Urinary bladder (tissue), 4 donors: ENCODE data around the gene LCN6. TPM values are rescaled to one million over a fixed set of nuclear protein-coding genes. Genes with fewer than 3 reads are reported as not detected.

Experiments
- DNase-seq: peaks from one replicate; pipeline ENCODE4 v3.0.0-alpha.2; 2015; ENCODE audit errors: extremely low spot score
- H3K27ac ChIP-seq: one replicate; pipeline ENCODE4 v1.5.1; 2013; ENCODE audit warnings: low read depth, mild to moderate bottlenecking, moderate library complexity
- H3K36me3 ChIP-seq: one replicate; pipeline ENCODE4 v1.6.1; 2013; ENCODE audit warnings: mild to moderate bottlenecking, moderate library complexity; ENCODE audit not compliant: insufficient read depth
- H3K4me1 ChIP-seq: one replicate; pipeline ENCODE4 v1.6.1; 2013; ENCODE audit warnings: mild to moderate bottlenecking, moderate library complexity; ENCODE audit not compliant: insufficient read depth
- H3K4me3 ChIP-seq: one replicate; pipeline ENCODE4 v1.5.1; 2013; ENCODE audit warnings: low read depth, low read length
- WGBS: extraction: QIAGEN DNeasy Blood & Tissue Kit; methylation state at CpG from one replicate; pipeline ENCODE4 v1.1.7; 2013; 5-methylcytosine and 5-hydroxymethylcytosine counted together
- polyA plus RNA-seq: library from polyadenylated mRNA; stranded (reverse); fragments of 200-250 nt; gene quantifications from one replicate; pipeline ENCODE4 v1.2.3, GENCODE V29; 2013
- total RNA-seq: library from RNA; depleted of rRNA; stranded (reverse); fragments of >200 nt; gene quantifications from one replicate; pipeline ENCODE4 v1.2.3, GENCODE V29; 2014
- donor health status: healthy with polysubstance abuse.
- donor health status: healthy.

LCN6 gene
- total and polyA plus RNA-seq, 2 donors = 26.6 TPM; not detected in 1

GRCh38 chr9:136740069-136740468, 8.3 kb downstream of the LCN6 start:
- no peaks in the 10 kb centered on the region for H3K36me3 ChIP-seq
- WGBS = 84% methylated on average over 11 of the region's 11 CpGs
- no peaks in the 10 kb centered on the region for H3K4me1 ChIP-seq
- DNase-seq = no peak
- no peak overlapping the region for H3K27ac ChIP-seq
- H3K4me3 ChIP-seq = no peak overlapping the region

- Histone ChIP-seq H3K36me3 (no peaks in the 10 kb centered on the region), H3K4me1 (no peaks in the 10 kb centered on the region), H3K27ac (no peak overlapping the region), H3K4me3 (no peak overlapping the region)
- no peak for DNase-seq
- WGBS = 77% methylated on average over 23 of the region's 23 CpGs
These were observed 8.8 kb downstream of the LCN6 start for GRCh38 chr9:136739509-136739908.

- no peak for DNase-seq
- no peaks in the 10 kb centered on the region for H3K36me3 ChIP-seq
- no peaks in the 10 kb centered on the region for H3K4me1 ChIP-seq
- H3K4me3 ChIP-seq = no peak overlapping the region
- H3K27ac ChIP-seq = no peak overlapping the region
- 88% methylated on average over 20 of the region's 20 CpGs for WGBS
These were observed 9.4 kb downstream of the LCN6 start for GRCh38 chr9:136738960-136739359.

GRCh38 chr9:136735812-136736480, 12.4 kb downstream of the LCN6 start:
- Histone ChIP-seq H3K36me3 (no peaks in the 10 kb centered on the region), H3K4me1 (no peaks in the 10 kb centered on the region), H3K27ac (no peak overlapping the region), H3K4me3 (no peak overlapping the region)
- DNase-seq = no peak
- 78% methylated on average over 21 of the region's 21 CpGs for WGBS

- DNase-seq = no peak
- Histone ChIP-seq H3K27ac (no peak overlapping the region), H3K4me3 (no peak overlapping the region), H3K4me1 (no peaks in the 10 kb centered on the region), H3K36me3 (no peaks in the 10 kb centered on the region)
- 84% methylated on average over 12 of the region's 12 CpGs for WGBS
These were observed 13.4 kb downstream of the LCN6 start for GRCh38 chr9:136734837-136735496.

GRCh38 chr9:136733611-136734010, 14.7 kb downstream of the LCN6 start:
- 70% methylated on average over 12 of the region's 12 CpGs for WGBS
- Histone ChIP-seq H3K27ac (no peak overlapping the region), H3K4me1 (no peaks in the 10 kb centered on the region), H3K4me3 (no peak overlapping the region), H3K36me3 (no peaks in the 10 kb centered on the region)
- DNase-seq = no peak

- DNase-seq = no peak
- WGBS = 70% methylated on average over 16 of the region's 16 CpGs
- Histone ChIP-seq H3K36me3 (no peaks in the 10 kb centered on the region), H3K27ac (no peak overlapping the region), H3K4me1 (no peaks in the 10 kb centered on the region), H3K4me3 (no peak overlapping the region)
These were observed 15.7 kb downstream of the LCN6 start for GRCh38 chr9:136732444-136733178.

- WGBS = 93% methylated on average over 8 of the region's 8 CpGs
- Histone ChIP-seq H3K36me3 (no peaks in the 10 kb centered on the region), H3K4me1 (no peaks in the 10 kb centered on the region), H3K4me3 (no peak overlapping the region), H3K27ac (no peak overlapping the region)
- DNase-seq = no peak
These were observed 18.4 kb downstream of the LCN6 start for GRCh38 chr9:136729926-136730325.

- Histone ChIP-seq H3K36me3 (no peaks in the 10 kb centered on the region), H3K27ac (no peak overlapping the region), H3K4me3 (peak overlapping the region; percentile 88), H3K4me1 (no peaks in the 10 kb centered on the region)
- 87% methylated on average over 7 of the region's 7 CpGs for WGBS
- no peak for DNase-seq
These were observed 19.2 kb downstream of the LCN6 start for GRCh38 chr9:136729144-136729543.

GRCh38 chr9:136728548-136729123, 19.7 kb downstream of the LCN6 start:
- Histone ChIP-seq H3K27ac (no peak overlapping the region), H3K4me3 (peak overlapping the region; percentile 88), H3K36me3 (no peaks in the 10 kb centered on the region), H3K4me1 (no peaks in the 10 kb centered on the region)
- no peak for DNase-seq
- 3% methylated on average over 53 of the region's 53 CpGs for WGBS

- peak overlapping the region; percentile 88 for H3K4me3 ChIP-seq
- H3K36me3 ChIP-seq = no peaks in the 10 kb centered on the region
- WGBS = under 1% methylated on average over 66 of the region's 66 CpGs
- DNase-seq = peak; percentile 36
- H3K4me1 ChIP-seq = no peaks in the 10 kb centered on the region
- H3K27ac ChIP-seq = no peak overlapping the region
These were observed 20.2 kb downstream of the LCN6 start for GRCh38 chr9:136728080-136728547.

GRCh38 chr9:136726631-136727191, 21.6 kb downstream of the LCN6 start:
- H3K27ac ChIP-seq = no peak overlapping the region
- no peak for DNase-seq
- peak overlapping the region; percentile 14 for H3K4me3 ChIP-seq
- H3K36me3 ChIP-seq = no peaks in the 10 kb centered on the region
- no peaks in the 10 kb centered on the region for H3K4me1 ChIP-seq
- WGBS = 25% methylated on average over 18 of the region's 18 CpGs

- H3K4me3 ChIP-seq = peak overlapping the region; percentile 14
- no peaks in the 10 kb centered on the region for H3K36me3 ChIP-seq
- H3K4me1 ChIP-seq = no peaks in the 10 kb centered on the region
- DNase-seq = no peak
- H3K27ac ChIP-seq = no peak overlapping the region
- 67% methylated on average over 16 of the region's 16 CpGs for WGBS
These were observed 22.2 kb downstream of the LCN6 start for GRCh38 chr9:136726118-136726517.
